ENCODE results near the gene DRICH1. TPM values are rescaled to one million over a fixed set of nuclear protein-coding genes. Genes with fewer than 3 reads are reported as not detected.
A peak's percentile ranks its signal among the peaks of the same experiment; 100 is the strongest.

DRICH1 gene
- total and polyA plus RNA-seq, 2 of the 8 experiments (the other 6 are each of a cell fraction or from before 2014, with no cell fraction given), result 0.21 to 0.28 TPM

DNA sequence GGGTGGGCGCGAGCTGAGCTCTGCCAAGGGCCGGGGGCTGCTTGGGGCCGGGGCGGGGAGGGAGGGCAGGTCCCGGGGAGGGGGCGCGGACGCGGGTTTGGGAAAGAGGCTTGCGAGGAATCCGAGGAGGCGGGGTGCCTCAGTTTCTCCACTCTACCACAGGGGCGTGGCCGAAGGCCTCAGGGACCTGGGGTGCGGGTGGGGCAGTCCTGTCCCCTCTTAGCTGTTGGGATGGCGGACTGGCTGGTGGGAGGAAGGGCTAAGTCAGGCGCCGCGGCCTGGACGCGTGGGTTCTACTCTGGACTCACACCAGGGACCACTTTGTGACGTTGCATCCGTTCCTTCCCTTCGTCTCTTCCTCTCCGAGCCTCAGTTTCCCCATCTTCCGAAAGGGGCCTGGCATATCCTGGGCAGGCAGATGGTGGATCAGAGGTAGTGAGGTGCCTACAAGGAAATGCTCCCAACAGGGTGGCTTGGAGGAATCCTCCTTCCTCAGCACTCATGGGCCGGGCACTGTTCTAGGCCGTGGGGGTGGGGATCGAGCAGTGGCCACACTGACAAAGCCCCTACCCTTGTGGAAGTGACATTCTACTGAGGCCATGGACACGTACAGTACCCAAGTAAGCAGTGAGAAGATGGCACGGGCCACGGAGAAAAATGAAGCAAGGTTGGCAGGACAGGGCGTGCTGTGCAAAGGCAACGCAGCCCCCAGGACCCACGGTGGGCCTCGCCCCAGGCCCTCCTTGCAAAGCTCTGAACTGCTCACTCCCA lies 65.2 kb downstream of the DRICH1 start:
- FAIRE-seq (no peak), DNase-seq (ENCODE audit: low read depth in 1 of 2, low spot score in 2 of 2) (no peak)
- Histone ChIP-seq H4K91ac (replicated peaks; ENCODE audit: insufficient read length, low read length) (no peak overlapping the region), H2BK20ac (ENCODE audit: low read length) (no peak overlapping the region), H2BK12ac (ENCODE audit: low read depth, low read length) (peak overlapping the region; percentile 55; the same call in 1 of the 2 replicates), H3K79me2 (ENCODE audit: control insufficient read depth in 1 of 2, insufficient read depth in 2 of 2, low read length in 2 of 2) (no peaks in the 10 kb centered on the region), H3K79me1 (ENCODE audit: low read depth, low read length) (no peaks in the 10 kb centered on the region), H3K23ac (ENCODE audit: insufficient read length) (no peak overlapping the region), H3K9ac (replicated peaks in 1 of 4; ENCODE audit: extremely low read depth in 1 of 4, low read depth in 3 of 4, low read length in 3 of 4) (no peak overlapping the region), H2AK5ac (ENCODE audit: low read depth, low read length) (peak overlapping the region; percentile 93; the same call in 1 of the 2 replicates), H3K4ac (replicated peaks; ENCODE audit: insufficient read length, low read depth, low read length) (no peak overlapping the region), H4K8ac (ENCODE audit: extremely low read depth, insufficient read depth, low read length) (no peak overlapping the region), H2BK120ac (replicated peaks; ENCODE audit: low read depth, low read length) (no peak overlapping the region), H4K5ac (ENCODE audit: insufficient read length, low read depth, low read length) (no peak overlapping the region), H3K4me3 (ENCODE audit: extremely low read depth in 1 of 4, insufficient read depth in 2 of 4, low read depth in 3 of 4, low read length in 4 of 4) (peak overlapping the region; percentile 37 to 89 (median 45); a peak in 7 of 8 replicates), H3K36me3 (ENCODE audit: control insufficient read depth in 2 of 4, insufficient read depth in 4 of 4, low read length in 3 of 4) (no peaks in the 10 kb centered on the region), H2BK5ac (ENCODE audit: low read depth, low read length) (no peak overlapping the region), H3K18ac (ENCODE audit: extremely low read depth, low read length) (no peak overlapping the region; the same call in 1 of the 2 replicates), H3K27ac (ENCODE audit: low read depth, low read length) (no peak overlapping the region), H3K4me2 (ENCODE audit: insufficient read depth in 1 of 2, low read depth in 2 of 2, low read length in 2 of 2) (peak overlapping the region; percentile 93), H4K20me1 (replicated peaks in 1 of 2; ENCODE audit: control insufficient read depth in 1 of 2, insufficient read depth in 2 of 2, low read length in 2 of 2) (peaks cover 0 to 3% of the 10 kb centered on the region in 2 experiments), H3K56ac (replicated peaks; ENCODE audit: insufficient read length, low read depth, low read length) (no peak overlapping the region), H2AFZ (ENCODE audit: low read length) (no peak overlapping the region), H3K27me3 (replicated peaks in 1 of 4; ENCODE audit: control insufficient read depth in 3 of 4, extremely low read depth in 1 of 4, insufficient read depth in 3 of 4, low read length in 3 of 4) (peaks cover 4 to 40% (median 25%) of the 10 kb centered on the region in 4 experiments), H3K14ac (ENCODE audit: insufficient read length) (no peak overlapping the region), H3K9me3 (ENCODE audit: insufficient read depth in 2 of 2, low read depth in 1 of 2, low read length in 1 of 2) (no peaks in the 10 kb centered on the region), H3K23me2 (ENCODE audit: low read depth, low read length) (peaks cover 11% of the 10 kb centered on the region; the same call in 1 of the 2 replicates), H3K4me1 (replicated peaks in 1 of 4; ENCODE audit: control insufficient read depth in 3 of 4, insufficient read depth in 4 of 4, low read length in 3 of 4) (peaks cover 0 to 14% (median 10%) of the 10 kb centered on the region in 4 experiments; a peak in 6 of 7 replicates), H2BK15ac (ENCODE audit: low read length) (peak overlapping the region; percentile 72; the same call in 1 of the 2 replicates)
- 71% methylated on average over 15 of the region's 37 CpGs; no CpG with 5 or more reads in 1 of the 2 experiments for WGBS, 2 experiments (ENCODE audit: extremely low coverage in 1 of 2, insufficient coverage in 1 of 2, insufficient read length in 1 of 2, insufficient replicate concordance in 2 of 2, low coverage in 1 of 2, low lambda C conversion rate in 2 of 2, missing lambda C conversion rate in 1 of 2)
- CTCF ChIA-PET (ENCODE audit: partially characterized antibody), result interaction anchor here (0.6 to 3.0 kb wide), 3 partner anchors 16 to 28 kb away, joined by 3 to 15 read pairs (median 4); no protein-coding TSS in a partner anchor
- POLR2A ChIA-PET (ENCODE audit: partially characterized antibody), result no interaction called here
- TF ChIP-seq RFX5 (IDR thresholded peaks at IDR 0.05; ENCODE audit: borderline replicate concordance, low read depth, low read length), result no peak
- no peak for TF ChIP-seq SIN3A (conservative IDR thresholded peaks at IDR 0.05 in 1 of 2, IDR thresholded peaks at IDR 0.05 in 1 of 2; ENCODE audit: low read depth in 1 of 2, low read length in 2 of 2)
- TF ChIP-seq EP300 (IDR thresholded peaks at IDR 0.05; ENCODE audit: borderline replicate concordance in 1 of 2, low read depth in 2 of 2, low read length in 2 of 2), result no peak
- TF ChIP-seq SAP30 (IDR thresholded peaks at IDR 0.05; ENCODE audit: insufficient read depth, insufficient replicate concordance, low read length), result no peak
- no peak for TF ChIP-seq RXRA (IDR thresholded peaks at IDR 0.05; ENCODE audit: insufficient read depth, low read depth, low read length)
- TF ChIP-seq SIX5 (IDR thresholded peaks at IDR 0.05; ENCODE audit: low read depth, low read length), result no peak
- no peak for TF ChIP-seq ZNF274 (IDR thresholded peaks at IDR 0.05; ENCODE audit: borderline replicate concordance, extremely low read depth, low read length)
- no peak for TF ChIP-seq HDAC6 (IDR thresholded peaks at IDR 0.05; ENCODE audit: low read depth, low read length)
- no peak for TF ChIP-seq KDM1A (IDR thresholded peaks at IDR 0.05; ENCODE audit: borderline replicate concordance, low read length)
- TF ChIP-seq GABPA (IDR thresholded peaks at IDR 0.05; ENCODE audit: borderline replicate concordance, insufficient read depth, low read length), result no peak
- no peak for TF ChIP-seq TAF7 (optimal IDR thresholded peaks at IDR 0.05; ENCODE audit: borderline replicate concordance, low read depth, low read length)

Data from H1 (cell line).